Glutamatergic neuron (in vitro differentiated cells): Measurements from ENCODE around the gene PRDM16. TPM values are rescaled to one million over a fixed set of nuclear protein-coding genes. Genes with fewer than 3 reads are reported as not detected.

Source experiments
- DNase-seq: peaks from one replicate; pipeline ENCODE4 v3.0.0; 2022
- H3K27ac Mint-ChIP-seq: one replicate; pipeline ENCODE4 v1.8.0; 2020; ENCODE audit warnings: mild to moderate bottlenecking, mixed read lengths, inconsistent platforms; ENCODE audit not compliant: unreplicated experiment
- H3K27me3 Mint-ChIP-seq: one replicate; pipeline ENCODE4 v1.8.0; 2020; ENCODE audit warnings: mild to moderate bottlenecking, moderate library complexity, mixed read lengths, inconsistent platforms; ENCODE audit not compliant: unreplicated experiment
- H3K36me3 Mint-ChIP-seq: one replicate; pipeline ENCODE4 v1.8.0; 2020; ENCODE audit warnings: mild to moderate bottlenecking, mixed read lengths, inconsistent platforms; ENCODE audit not compliant: unreplicated experiment
- H3K4me1 Mint-ChIP-seq: one replicate; pipeline ENCODE4 v1.8.0; 2020; ENCODE audit warnings: mild to moderate bottlenecking, low read depth, mixed read lengths, inconsistent platforms; ENCODE audit not compliant: unreplicated experiment
- H3K4me3 Mint-ChIP-seq: one replicate; pipeline ENCODE4 v1.8.0; 2020; ENCODE audit warnings: mild to moderate bottlenecking, mixed read lengths, inconsistent platforms; ENCODE audit not compliant: unreplicated experiment
- H3K9me3 Mint-ChIP-seq: one replicate; pipeline ENCODE4 v1.8.0; 2020; ENCODE audit warnings: mild to moderate bottlenecking, moderate library complexity, mixed read lengths, inconsistent platforms; ENCODE audit not compliant: unreplicated experiment
- total RNA-seq: library from RNA; stranded (reverse); fragmentation: NEBNext Ultra II Directional; extraction: Animal tissue kit (Norgen Biotek cat#: 25700); gene quantifications from one replicate; pipeline ENCODE4 v1.2.1, GENCODE V29; 2021; ENCODE audit not compliant: unreplicated experiment
- TF ChIP-seq, protein P1 (sequence below): fragments of 200-600 bp; sonication (generic); IDR thresholded peaks from one replicate; pipeline ENCODE4 v1.5.0; 2021; ENCODE audit not compliant: partially characterized antibody, unreplicated experiment

PRDM16 gene
- total RNA-seq, 1 donor from 2014 or later: 0.07 TPM

GRCh38 chr1:3102641-3103040 lies 33.6 kb downstream of the PRDM16 start:
- TF ChIP-seq, protein P1, sequence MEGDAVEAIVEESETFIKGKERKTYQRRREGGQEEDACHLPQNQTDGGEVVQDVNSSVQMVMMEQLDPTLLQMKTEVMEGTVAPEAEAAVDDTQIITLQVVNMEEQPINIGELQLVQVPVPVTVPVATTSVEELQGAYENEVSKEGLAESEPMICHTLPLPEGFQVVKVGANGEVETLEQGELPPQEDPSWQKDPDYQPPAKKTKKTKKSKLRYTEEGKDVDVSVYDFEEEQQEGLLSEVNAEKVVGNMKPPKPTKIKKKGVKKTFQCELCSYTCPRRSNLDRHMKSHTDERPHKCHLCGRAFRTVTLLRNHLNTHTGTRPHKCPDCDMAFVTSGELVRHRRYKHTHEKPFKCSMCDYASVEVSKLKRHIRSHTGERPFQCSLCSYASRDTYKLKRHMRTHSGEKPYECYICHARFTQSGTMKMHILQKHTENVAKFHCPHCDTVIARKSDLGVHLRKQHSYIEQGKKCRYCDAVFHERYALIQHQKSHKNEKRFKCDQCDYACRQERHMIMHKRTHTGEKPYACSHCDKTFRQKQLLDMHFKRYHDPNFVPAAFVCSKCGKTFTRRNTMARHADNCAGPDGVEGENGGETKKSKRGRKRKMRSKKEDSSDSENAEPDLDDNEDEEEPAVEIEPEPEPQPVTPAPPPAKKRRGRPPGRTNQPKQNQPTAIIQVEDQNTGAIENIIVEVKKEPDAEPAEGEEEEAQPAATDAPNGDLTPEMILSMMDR: no peak
- H3K27me3 Mint-ChIP-seq: peaks cover 5% of the 10 kb centered on the region
- peaks cover 6% of the 10 kb centered on the region for H3K4me1 Mint-ChIP-seq
- H3K4me3 Mint-ChIP-seq: peak overlapping the region; percentile 55
- H3K27ac Mint-ChIP-seq: no peak overlapping the region
- DNase-seq: no peak
- peaks cover 2% of the 10 kb centered on the region for H3K9me3 Mint-ChIP-seq
- no peaks in the 10 kb centered on the region for H3K36me3 Mint-ChIP-seq

GRCh38 chr1:3103967-3104677 lies 35.1 kb downstream of the PRDM16 start:
- Mint-ChIP-seq H3K4me1 (peaks cover 7% of the 10 kb centered on the region), H3K4me3 (no peak overlapping the region), H3K27me3 (peaks cover 5% of the 10 kb centered on the region), H3K36me3 (peaks cover 6% of the 10 kb centered on the region), H3K27ac (no peak overlapping the region), H3K9me3 (peaks cover 3% of the 10 kb centered on the region)
- DNase-seq: no peak
- TF ChIP-seq, protein P1: no peak

GRCh38 chr1:3105167-3105863 lies 36.3 kb downstream of the PRDM16 start:
- peaks cover 11% of the 10 kb centered on the region for H3K4me1 Mint-ChIP-seq
- H3K27ac Mint-ChIP-seq: no peak overlapping the region
- no peak overlapping the region for H3K4me3 Mint-ChIP-seq

DNA sequence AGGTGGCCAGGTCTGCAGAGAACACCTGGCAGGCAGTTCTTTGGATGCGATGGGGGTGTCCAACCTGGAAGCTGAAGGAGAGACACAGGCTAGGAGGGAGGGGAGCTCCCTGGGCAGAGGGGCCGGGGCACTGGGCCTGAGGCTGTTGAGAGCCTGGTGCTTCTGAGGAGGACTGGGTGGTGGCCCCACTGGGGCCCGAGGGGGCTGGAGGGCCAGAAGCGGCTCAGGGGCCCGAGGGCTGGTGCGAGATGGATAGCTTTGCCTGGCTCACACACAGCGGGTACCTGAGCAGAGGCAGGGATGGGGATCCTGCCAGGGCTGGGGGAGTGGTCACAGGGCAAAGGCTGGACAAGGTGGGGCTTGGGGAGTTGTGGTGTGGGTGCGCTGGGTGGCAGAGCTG lies 37.2 kb downstream of the PRDM16 start:
- DNase-seq: no peak
- peaks cover 6% of the 10 kb centered on the region for H3K36me3 Mint-ChIP-seq
- peaks cover 11% of the 10 kb centered on the region for H3K4me1 Mint-ChIP-seq
- H3K27ac Mint-ChIP-seq: no peak overlapping the region
- H3K9me3 Mint-ChIP-seq: peaks cover 3% of the 10 kb centered on the region
- H3K27me3 Mint-ChIP-seq: peaks cover 5% of the 10 kb centered on the region
- TF ChIP-seq, protein P1: no peak
- no peak overlapping the region for H3K4me3 Mint-ChIP-seq

More at GRCh38 chr1:3105167-3105863, 36.3 kb downstream of the PRDM16 start:
- Mint-ChIP-seq H3K9me3 (peaks cover 3% of the 10 kb centered on the region), H3K36me3 (peaks cover 6% of the 10 kb centered on the region), H3K27me3 (peaks cover 5% of the 10 kb centered on the region)
- peak; percentile 49 for DNase-seq
- TF ChIP-seq, protein P1: no peak

- peaks cover 7% of the 10 kb centered on the region for H3K27me3 Mint-ChIP-seq
- peaks cover 3% of the 10 kb centered on the region for H3K9me3 Mint-ChIP-seq
- H3K36me3 Mint-ChIP-seq: peaks cover 6% of the 10 kb centered on the region
- TF ChIP-seq, protein P1: no peak
- H3K4me3 Mint-ChIP-seq: no peak overlapping the region
- H3K4me1 Mint-ChIP-seq: peaks cover 11% of the 10 kb centered on the region
- DNase-seq: no peak
- no peak overlapping the region for H3K27ac Mint-ChIP-seq
These were observed 38.2 kb downstream of the PRDM16 start for GRCh38 chr1:3107201-3107600.
